HCT116 (cell line): ENCODE results near the gene CENPK.

ENCODE experiments used
- CEBPB ChIP-seq: IDR thresholded peaks from 2 replicates; pipeline ENCODE4 v1.6.1; 2012; ENCODE audit warnings: low read depth
- CTCF ChIP-seq, 3 experiments: fragments of 200-600 bp in 1 of 3; sonication (generic) in 1 of 3; IDR thresholded peaks in 2 of 3; conservative IDR thresholded peaks in 1 of 3; 2 replicates each; pipeline ENCODE4 v1.5.1; 2012 to 2017; ENCODE audit warnings: low read depth in 2 of 3, low read length in 2 of 3, antibody characterized with exemption in 1 of 3, borderline replicate concordance in 1 of 3, control low read depth in 1 of 3, mild to moderate bottlenecking in 1 of 3, mixed read lengths in 1 of 3, mixed run types in 1 of 3, moderate library complexity in 1 of 3; ENCODE audit not compliant: insufficient read depth in 1 of 3
- EGR1 ChIP-seq: IDR thresholded peaks from 2 replicates; pipeline ENCODE4 v1.6.1; 2012; ENCODE audit warnings: low read depth
- ELF1 ChIP-seq: IDR thresholded peaks from 2 replicates; pipeline ENCODE4 v1.6.1; 2012; ENCODE audit warnings: low read depth, borderline replicate concordance
- EZH2 ChIP-seq: fragments of 200-600 bp; sonication (generic); IDR thresholded peaks from 2 replicates; pipeline ENCODE4 v1.6.1; 2017; ENCODE audit warnings: antibody characterized with exemption, mixed run types
- MAX ChIP-seq: IDR thresholded peaks from 2 replicates; pipeline ENCODE4 v1.6.1; 2012
- POLR2A ChIP-seq: IDR thresholded peaks from 2 replicates; pipeline ENCODE4 v1.7.0; 2011; ENCODE audit warnings: borderline replicate concordance; ENCODE audit not compliant: insufficient read depth, insufficient read length; ENCODE audit errors: extremely low read depth
- POLR2AphosphoS5 ChIP-seq: IDR thresholded peaks from 2 replicates; pipeline ENCODE4 v1.6.1; 2011; ENCODE audit warnings: mild to moderate bottlenecking, low read depth, low read length, moderate library complexity
- RAD21 ChIP-seq: IDR thresholded peaks from 2 replicates; pipeline ENCODE4 v1.6.1; 2012; ENCODE audit warnings: low read depth, mild to moderate bottlenecking
- SIN3A ChIP-seq: IDR thresholded peaks from 2 replicates; pipeline ENCODE4 v1.6.1; 2012; ENCODE audit warnings: low read depth
- TCF7L2 ChIP-seq: IDR thresholded peaks from 2 replicates; pipeline ENCODE4 v1.7.0; 2011; ENCODE audit warnings: borderline replicate concordance, inconsistent platforms; ENCODE audit not compliant: insufficient read depth, insufficient read length; ENCODE audit errors: extremely low read depth
- ZNF274 ChIP-seq: fragments of 200-500 bp; sonication (Bioruptor generic); IDR thresholded peaks from 2 replicates; pipeline ENCODE4 v1.6.1; 2014; ENCODE audit warnings: mild to moderate bottlenecking, low read depth, low read length, inconsistent platforms
- TF ChIP-seq, protein P1 (sequence below): IDR thresholded peaks from 2 replicates; pipeline ENCODE4 v1.6.1; 2012; ENCODE audit warnings: low read depth

- TF ChIP-seq TCF7L2: no peak
- no peak for TF ChIP-seq EZH2
- TF ChIP-seq CTCF (IDR thresholded peaks at IDR 0.05 in 2 of 3, conservative IDR thresholded peaks at IDR 0.05 in 1 of 3; ENCODE audit: borderline replicate concordance in 1 of 3, insufficient read depth in 1 of 3, low read depth in 2 of 3, low read length in 2 of 3): no peak
- TF ChIP-seq MAX: no peak
- TF ChIP-seq, protein P1, sequence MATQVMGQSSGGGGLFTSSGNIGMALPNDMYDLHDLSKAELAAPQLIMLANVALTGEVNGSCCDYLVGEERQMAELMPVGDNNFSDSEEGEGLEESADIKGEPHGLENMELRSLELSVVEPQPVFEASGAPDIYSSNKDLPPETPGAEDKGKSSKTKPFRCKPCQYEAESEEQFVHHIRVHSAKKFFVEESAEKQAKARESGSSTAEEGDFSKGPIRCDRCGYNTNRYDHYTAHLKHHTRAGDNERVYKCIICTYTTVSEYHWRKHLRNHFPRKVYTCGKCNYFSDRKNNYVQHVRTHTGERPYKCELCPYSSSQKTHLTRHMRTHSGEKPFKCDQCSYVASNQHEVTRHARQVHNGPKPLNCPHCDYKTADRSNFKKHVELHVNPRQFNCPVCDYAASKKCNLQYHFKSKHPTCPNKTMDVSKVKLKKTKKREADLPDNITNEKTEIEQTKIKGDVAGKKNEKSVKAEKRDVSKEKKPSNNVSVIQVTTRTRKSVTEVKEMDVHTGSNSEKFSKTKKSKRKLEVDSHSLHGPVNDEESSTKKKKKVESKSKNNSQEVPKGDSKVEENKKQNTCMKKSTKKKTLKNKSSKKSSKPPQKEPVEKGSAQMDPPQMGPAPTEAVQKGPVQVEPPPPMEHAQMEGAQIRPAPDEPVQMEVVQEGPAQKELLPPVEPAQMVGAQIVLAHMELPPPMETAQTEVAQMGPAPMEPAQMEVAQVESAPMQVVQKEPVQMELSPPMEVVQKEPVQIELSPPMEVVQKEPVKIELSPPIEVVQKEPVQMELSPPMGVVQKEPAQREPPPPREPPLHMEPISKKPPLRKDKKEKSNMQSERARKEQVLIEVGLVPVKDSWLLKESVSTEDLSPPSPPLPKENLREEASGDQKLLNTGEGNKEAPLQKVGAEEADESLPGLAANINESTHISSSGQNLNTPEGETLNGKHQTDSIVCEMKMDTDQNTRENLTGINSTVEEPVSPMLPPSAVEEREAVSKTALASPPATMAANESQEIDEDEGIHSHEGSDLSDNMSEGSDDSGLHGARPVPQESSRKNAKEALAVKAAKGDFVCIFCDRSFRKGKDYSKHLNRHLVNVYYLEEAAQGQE: no peak
- TF ChIP-seq RAD21: no peak
- TF ChIP-seq POLR2AphosphoS5: no peak
- no peak for TF ChIP-seq POLR2A
- TF ChIP-seq ELF1: no peak
- no peak for TF ChIP-seq SIN3A
- no peak for TF ChIP-seq ZNF274
- no peak for TF ChIP-seq CEBPB
- TF ChIP-seq EGR1: no peak
Observed at GRCh38 chr5:65468633-65469032, 94.3 kb downstream of the CENPK start.
